Tibial nerve (tissue), 4 donors: ENCODE results near the gene SLC24A3.

Experiments
- CTCF ChIP-seq, 5 experiments: fragments of 200-600 bp in 3 of 5; fragments of 450-650 bp in 2 of 5; sonication (generic) in 3 of 5; IDR thresholded peaks; one replicate each; pipeline ENCODE4 v1.5.1; 2016 to 2019; ENCODE audit warnings: antibody characterized with exemption in 5 of 5, mild to moderate bottlenecking in 3 of 5, moderate library complexity in 2 of 5
- EP300 ChIP-seq, 2 donors: sonication (generic); formaldehyde crosslinking; IDR thresholded peaks; one replicate each; pipeline ENCODE4 v1.6.1; 2017; ENCODE audit warnings: antibody characterized with exemption in 2 of 2, mild to moderate bottlenecking in 1 of 2
- POLR2A ChIP-seq, 2 donors: fragments of 450-650 bp; IDR thresholded peaks; one replicate each; pipeline ENCODE4 v1.6.1; 2017; ENCODE audit warnings: antibody characterized with exemption in 2 of 2, mild to moderate bottlenecking in 2 of 2, moderate library complexity in 2 of 2

GRCh38 chr20:19734811-19735210 is 522.4 kb downstream of the SLC24A3 start:
- TF ChIP-seq CTCF (IDR thresholded peaks at IDR 0.05): no peak
- no peak for TF ChIP-seq POLR2A (IDR thresholded peaks at IDR 0.05)
- TF ChIP-seq EP300 (IDR thresholded peaks at IDR 0.05): no peak
